Panc1 (cell line): ENCODE data around the gene ROCK2. TPM values are rescaled to one million over a fixed set of nuclear protein-coding genes. Genes with fewer than 3 reads are reported as not detected.

Experiments used
- ATAC-seq: fragments of 200-7000 bp; cut with Tn5 transposase; 2 replicates; pipeline ENCODE4 v1.9.1; 2020; ENCODE audit warnings: mild to moderate bottlenecking, moderate library complexity
- BruUV-seq: library from RNA; stranded (reverse); fragments of 400-500 nt; replicated peaks from 2 replicates; lab custom pipeline; 2021; lab: Mats Ljungman, UMichigan
- CTCF ChIA-PET: fragments of 300-600 bp; sonication (Branson Sonifier 250); formaldehyde crosslinking; loops from one replicate; lab custom pipeline; 2022; ENCODE audit warnings: antibody characterized with exemption; lab: Charles Lee
- POLR2A ChIA-PET: fragments of 300-600 bp; sonication (Branson Sonifier 250); formaldehyde crosslinking; loops from one replicate; lab custom pipeline; 2022; ENCODE audit warnings: antibody characterized with exemption; lab: Charles Lee
- DNase-seq: peaks from one replicate; pipeline ENCODE4 v3.0.0-alpha.2; 2010; ENCODE audit warnings: low read depth, low spot score
- H3K27ac ChIP-seq: 2 replicates; pipeline ENCODE4 v1.5.1; 2011; ENCODE audit warnings: mild to moderate bottlenecking, low read length, inconsistent platforms
- H3K27me3 ChIP-seq: fragments of 200-500 bp; sonication (Bioruptor generic); 2 replicates; pipeline ENCODE4 v1.6.0; 2014; ENCODE audit warnings: low read length, inconsistent platforms; ENCODE audit not compliant: control insufficient read depth, insufficient read depth
- H3K36me3 ChIP-seq: fragments of 200-500 bp; sonication (Bioruptor generic); 2 replicates; pipeline ENCODE4 v1.5.1; 2014; ENCODE audit warnings: inconsistent platforms, mild to moderate bottlenecking, low read length, moderate library complexity; ENCODE audit not compliant: control insufficient read depth, insufficient read depth
- H3K4me1 ChIP-seq: 2 replicates; pipeline ENCODE4 v1.5.1; 2011; ENCODE audit warnings: inconsistent platforms, mild to moderate bottlenecking, low read length, moderate library complexity; ENCODE audit not compliant: control insufficient read depth, insufficient read depth
- H3K4me3 ChIP-seq, 2 experiments: 2 replicates each; pipeline ENCODE4 v1.5.1; 2011 to 2012; ENCODE audit warnings: low read depth in 2 of 2, low read length in 2 of 2, mild to moderate bottlenecking in 2 of 2, inconsistent platforms in 1 of 2, moderate library complexity in 1 of 2
- H3K9me3 ChIP-seq: fragments of 200-500 bp; sonication (Bioruptor generic); 2 replicates; pipeline ENCODE4 v1.5.1; 2014; ENCODE audit warnings: low read depth, mild to moderate bottlenecking, inconsistent platforms, low read length, moderate library complexity; ENCODE audit not compliant: control insufficient read depth, insufficient read depth
- POLR2AphosphoS5 ChIP-seq: IDR thresholded peaks from 2 replicates; pipeline ENCODE4 v1.6.1; 2012; ENCODE audit warnings: mild to moderate bottlenecking, low read depth, low read length, moderate library complexity
- SIN3A ChIP-seq: IDR thresholded peaks from 2 replicates; pipeline ENCODE4 v1.6.1; 2012; ENCODE audit warnings: low read depth, mild to moderate bottlenecking, low read length, moderate library complexity, borderline replicate concordance; ENCODE audit not compliant: insufficient read depth
- TCF7L2 ChIP-seq: IDR thresholded peaks from 2 replicates; pipeline ENCODE4 v1.6.1; 2011; ENCODE audit warnings: mild to moderate bottlenecking, low read depth, low read length, inconsistent platforms
- in situ Hi-C: cut with HindIII; loops from 2 replicates; pipeline ENCODE4 v1.10.0; 2016; ENCODE audit warnings: low sequenced_read_pairs, low pct_unique_long_range_greater_than_20kb
- intact Hi-C: fragments of 100-400 bp; cut with micrococcal nuclease; formaldehyde crosslinking; loops from one replicate; pipeline ENCODE4 v1.10.0; 2022; ENCODE audit not compliant: unreplicated experiment
- total RNA-seq: library from RNA; stranded (reverse); gene quantifications from one replicate; pipeline ENCODE4 v1.2.1, GENCODE V29; 2021; ENCODE audit not compliant: unreplicated experiment
- TF ChIP-seq, protein P1 (sequence below), 2 experiments: IDR thresholded peaks; 2 replicates each; pipeline ENCODE4 v1.6.1; 2011 to 2012; ENCODE audit warnings: low read depth in 2 of 2, control low read depth in 1 of 2, low read length in 1 of 2, mild to moderate bottlenecking in 1 of 2, moderate library complexity in 1 of 2; ENCODE audit not compliant: insufficient read depth in 1 of 2
- TF ChIP-seq, protein P2 (sequence below): fragments of 450-650 bp; IDR thresholded peaks from 2 replicates; pipeline ENCODE4 v1.5.1; 2017; ENCODE audit warnings: mild to moderate bottlenecking

The ROCK2 gene
- total RNA-seq, 1 experiment from 2014 or later, result 47.9 TPM

DNA sequence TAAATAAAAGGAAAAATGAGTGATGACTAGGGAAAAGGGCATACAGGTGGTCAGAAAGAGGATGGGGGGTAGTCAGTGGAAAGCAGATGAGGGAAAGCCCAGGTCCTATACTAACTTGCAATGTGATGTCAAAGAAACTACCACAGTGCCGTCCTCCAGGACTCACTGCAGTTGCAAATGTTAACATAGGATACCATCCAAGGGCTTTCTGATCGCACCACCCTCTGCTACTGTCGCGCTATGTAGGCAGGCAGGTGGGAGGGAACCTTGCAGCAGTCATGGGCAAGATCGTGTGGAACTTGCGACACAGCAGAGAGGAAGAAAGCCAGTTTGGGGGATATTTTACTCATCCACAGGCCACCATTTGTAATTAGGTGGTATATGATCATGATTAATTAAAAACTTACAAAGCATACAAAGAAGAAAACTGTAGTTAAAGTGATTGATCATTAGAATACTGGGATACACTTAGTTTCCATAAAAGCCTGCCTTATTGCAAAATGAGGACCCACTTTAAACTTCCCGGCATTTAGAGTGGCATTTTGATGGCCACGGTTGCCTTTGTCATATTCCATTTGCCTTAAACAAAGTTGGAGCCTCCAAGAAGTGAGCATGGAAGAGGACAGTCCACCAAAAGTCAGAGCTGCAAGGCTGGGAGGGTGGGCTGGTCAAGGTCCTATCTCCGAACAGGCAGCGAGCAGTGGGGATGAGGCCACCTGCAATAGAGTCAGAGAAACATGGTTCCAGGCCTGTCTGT lies 8.5 kb upstream of the ROCK2 start:
- H3K36me3 ChIP-seq, result no peaks in the 10 kb centered on the region
- H3K4me3 ChIP-seq, result no peak overlapping the region
- BruUV-seq, result no TSS peak
- no peak overlapping the region for H3K27ac ChIP-seq
- ATAC-seq (no peak), DNase-seq (no peak)
- ChIA-PET CTCF (interaction anchor here (0.6 kb wide), 1 partner anchor 13 kb away, joined by 3 read pairs; no protein-coding TSS in a partner anchor), POLR2A (no interaction called here)
- H3K4me1 ChIP-seq, result no peaks in the 10 kb centered on the region
- H3K9me3 ChIP-seq, result no peaks in the 10 kb centered on the region
- in situ Hi-C loops, result no loop called here
- intact Hi-C loops, result no loop called here
- no peaks in the 10 kb centered on the region for H3K27me3 ChIP-seq
- TF ChIP-seq TCF7L2 (no peak), SIN3A (no peak), POLR2AphosphoS5 (no peak)
- TF ChIP-seq, protein P1, sequence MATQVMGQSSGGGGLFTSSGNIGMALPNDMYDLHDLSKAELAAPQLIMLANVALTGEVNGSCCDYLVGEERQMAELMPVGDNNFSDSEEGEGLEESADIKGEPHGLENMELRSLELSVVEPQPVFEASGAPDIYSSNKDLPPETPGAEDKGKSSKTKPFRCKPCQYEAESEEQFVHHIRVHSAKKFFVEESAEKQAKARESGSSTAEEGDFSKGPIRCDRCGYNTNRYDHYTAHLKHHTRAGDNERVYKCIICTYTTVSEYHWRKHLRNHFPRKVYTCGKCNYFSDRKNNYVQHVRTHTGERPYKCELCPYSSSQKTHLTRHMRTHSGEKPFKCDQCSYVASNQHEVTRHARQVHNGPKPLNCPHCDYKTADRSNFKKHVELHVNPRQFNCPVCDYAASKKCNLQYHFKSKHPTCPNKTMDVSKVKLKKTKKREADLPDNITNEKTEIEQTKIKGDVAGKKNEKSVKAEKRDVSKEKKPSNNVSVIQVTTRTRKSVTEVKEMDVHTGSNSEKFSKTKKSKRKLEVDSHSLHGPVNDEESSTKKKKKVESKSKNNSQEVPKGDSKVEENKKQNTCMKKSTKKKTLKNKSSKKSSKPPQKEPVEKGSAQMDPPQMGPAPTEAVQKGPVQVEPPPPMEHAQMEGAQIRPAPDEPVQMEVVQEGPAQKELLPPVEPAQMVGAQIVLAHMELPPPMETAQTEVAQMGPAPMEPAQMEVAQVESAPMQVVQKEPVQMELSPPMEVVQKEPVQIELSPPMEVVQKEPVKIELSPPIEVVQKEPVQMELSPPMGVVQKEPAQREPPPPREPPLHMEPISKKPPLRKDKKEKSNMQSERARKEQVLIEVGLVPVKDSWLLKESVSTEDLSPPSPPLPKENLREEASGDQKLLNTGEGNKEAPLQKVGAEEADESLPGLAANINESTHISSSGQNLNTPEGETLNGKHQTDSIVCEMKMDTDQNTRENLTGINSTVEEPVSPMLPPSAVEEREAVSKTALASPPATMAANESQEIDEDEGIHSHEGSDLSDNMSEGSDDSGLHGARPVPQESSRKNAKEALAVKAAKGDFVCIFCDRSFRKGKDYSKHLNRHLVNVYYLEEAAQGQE (IDR thresholded peaks at IDR 0.05; ENCODE audit: insufficient read depth in 1 of 2, low read depth in 2 of 2, low read length in 1 of 2), result no peak
- TF ChIP-seq, protein P2, sequence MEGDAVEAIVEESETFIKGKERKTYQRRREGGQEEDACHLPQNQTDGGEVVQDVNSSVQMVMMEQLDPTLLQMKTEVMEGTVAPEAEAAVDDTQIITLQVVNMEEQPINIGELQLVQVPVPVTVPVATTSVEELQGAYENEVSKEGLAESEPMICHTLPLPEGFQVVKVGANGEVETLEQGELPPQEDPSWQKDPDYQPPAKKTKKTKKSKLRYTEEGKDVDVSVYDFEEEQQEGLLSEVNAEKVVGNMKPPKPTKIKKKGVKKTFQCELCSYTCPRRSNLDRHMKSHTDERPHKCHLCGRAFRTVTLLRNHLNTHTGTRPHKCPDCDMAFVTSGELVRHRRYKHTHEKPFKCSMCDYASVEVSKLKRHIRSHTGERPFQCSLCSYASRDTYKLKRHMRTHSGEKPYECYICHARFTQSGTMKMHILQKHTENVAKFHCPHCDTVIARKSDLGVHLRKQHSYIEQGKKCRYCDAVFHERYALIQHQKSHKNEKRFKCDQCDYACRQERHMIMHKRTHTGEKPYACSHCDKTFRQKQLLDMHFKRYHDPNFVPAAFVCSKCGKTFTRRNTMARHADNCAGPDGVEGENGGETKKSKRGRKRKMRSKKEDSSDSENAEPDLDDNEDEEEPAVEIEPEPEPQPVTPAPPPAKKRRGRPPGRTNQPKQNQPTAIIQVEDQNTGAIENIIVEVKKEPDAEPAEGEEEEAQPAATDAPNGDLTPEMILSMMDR, result no peak

DNA sequence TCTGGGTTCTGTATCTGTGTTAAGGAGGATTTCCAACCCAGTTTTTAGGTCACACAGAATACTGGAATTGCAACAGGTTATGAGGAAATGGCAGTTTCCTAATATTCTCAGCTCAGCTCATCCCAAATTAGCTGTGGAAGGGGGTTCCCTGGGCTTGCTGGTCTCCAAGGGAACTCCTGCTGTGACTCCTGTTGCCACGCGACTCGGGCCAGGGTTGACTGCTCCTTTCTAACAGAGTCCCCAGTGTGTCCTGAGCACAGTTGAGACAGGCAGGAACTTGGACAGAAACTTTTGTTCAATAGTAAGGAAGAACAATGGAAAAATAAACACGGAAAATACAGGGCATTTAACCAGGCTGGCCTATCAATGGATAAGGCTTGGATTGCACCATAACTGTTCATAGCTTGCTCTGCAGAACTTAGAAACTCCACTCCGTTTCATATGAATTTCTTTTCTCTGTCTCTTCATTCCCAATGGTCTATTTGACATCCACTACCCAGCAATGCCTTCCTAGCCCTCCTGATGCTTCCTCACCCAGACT lies 3.8 kb upstream of the ROCK2 start:
- in situ Hi-C loops, result no loop called here

More for the DNA sequence above, 3.8 kb upstream of the ROCK2 start:
- no peak overlapping the region; the same call in 1 of the 2 replicates for H3K27ac ChIP-seq
- H3K4me1 ChIP-seq, result peaks cover 12% of the 10 kb centered on the region
- no peaks in the 10 kb centered on the region for H3K36me3 ChIP-seq
- POLR2A ChIA-PET, result interaction anchor here (1.1 kb wide), 1 partner anchor 27 kb away, joined by 5 read pairs; no protein-coding TSS in a partner anchor
- no peak for TF ChIP-seq SIN3A
- no peak for TF ChIP-seq POLR2AphosphoS5
- TF ChIP-seq, protein P1 (IDR thresholded peaks at IDR 0.05; ENCODE audit: insufficient read depth in 1 of 2, low read depth in 2 of 2, low read length in 1 of 2), result no peak
- TF ChIP-seq, protein P2, result no peak
- TF ChIP-seq TCF7L2, result no peak
- no peak for ATAC-seq
- CTCF ChIA-PET, result no interaction called here
- H3K9me3 ChIP-seq, result no peaks in the 10 kb centered on the region
- no TSS peak for BruUV-seq
- H3K27me3 ChIP-seq, result no peaks in the 10 kb centered on the region
- no peak for DNase-seq
- intact Hi-C loops, result loop anchor here (10.0 kb wide), 1 partner anchor 113 kb away; no protein-coding TSS in a partner anchor
- no peak overlapping the region for H3K4me3 ChIP-seq
